HCT116 (cell line): Measurements from ENCODE around the gene TNPO2. TPM values are rescaled to one million over a fixed set of nuclear protein-coding genes. Genes with fewer than 3 reads are reported as not detected.
A peak's percentile ranks its signal among the peaks of the same experiment; 100 is the strongest.

Source experiments
- ATAC-seq: fragments of 200-7000 bp; cut with Tn5 transposase; 2 replicates; pipeline ENCODE4 v1.9.1; 2020; ENCODE audit warnings: mild to moderate bottlenecking, moderate library complexity
- BruUV-seq: library from RNA; stranded (reverse); fragments of 400-500 nt; replicated peaks from 2 replicates; lab custom pipeline; 2021; lab: Mats Ljungman, UMichigan
- CTCF ChIA-PET: fragments of 300-600 bp; sonication (Branson Sonifier 250); formaldehyde crosslinking; loops from one replicate; lab custom pipeline; 2021; ENCODE audit warnings: antibody characterized with exemption; lab: Charles Lee
- POLR2A ChIA-PET: fragments of 300-600, 350-600 bp; sonication (Branson Sonifier 250); formaldehyde crosslinking; loops from one replicate; lab custom pipeline; 2021; ENCODE audit warnings: antibody characterized with exemption; lab: Charles Lee
- RAD21 ChIA-PET, 2 experiments: fragments of 300-600 bp; sonication (Branson Sonifier 250); formaldehyde crosslinking; loops; one replicate each; lab custom pipeline; 2023; ENCODE audit warnings: low total read pairs in 2 of 2; ENCODE audit not compliant: uncharacterized antibody in 2 of 2, unreplicated experiment in 2 of 2, low non-redundant PET in 1 of 2; lab: Charles Lee
- DNase-seq: peaks from one replicate; pipeline ENCODE4 v3.0.0-alpha.2; 2010; ENCODE audit warnings: low read depth, low spot score
- H2AFZ ChIP-seq: fragments of 200-600 bp; shearing (Covaris generic), sonication (generic); 2 replicates; pipeline ENCODE4 v1.6.1; 2017; ENCODE audit warnings: low read depth, mixed run types, mixed read lengths, antibody characterized with exemption, low read length; ENCODE audit not compliant: poor library complexity, severe bottlenecking
- H3K27ac ChIP-seq: 2 replicates; pipeline ENCODE4 v1.5.1; 2012; ENCODE audit warnings: low read depth, low read length
- H3K27me3 ChIP-seq: fragments of 200-600 bp; sonication (generic); 2 replicates; pipeline ENCODE4 v1.6.1; 2016; ENCODE audit warnings: mixed run types, low read length, mixed read lengths; ENCODE audit not compliant: insufficient read depth
- H3K36me3 ChIP-seq, 2 experiments: fragments of 200-500 bp in 1 of 2; fragments of 200-600 bp in 1 of 2; sonication (Bioruptor generic) in 1 of 2; sonication (generic) in 1 of 2; 2 replicates each; pipeline versions ENCODE4 v1.5.1 to v1.6.1; 2014 to 2016; ENCODE audit warnings: low read length in 2 of 2, inconsistent platforms in 1 of 2, mixed read lengths in 1 of 2, mixed run types in 1 of 2; ENCODE audit not compliant: insufficient read depth in 2 of 2, control insufficient read depth in 1 of 2
- H3K4me1 ChIP-seq, 2 experiments: fragments of 200-600 bp in 1 of 2; sonication (generic) in 1 of 2; 2 replicates each; pipeline versions ENCODE4 v1.5.1 to v1.6.1; 2012 to 2017; ENCODE audit warnings: low read length in 2 of 2, inconsistent platforms in 1 of 2, mild to moderate bottlenecking in 1 of 2, mixed read lengths in 1 of 2, mixed run types in 1 of 2, moderate library complexity in 1 of 2; ENCODE audit not compliant: insufficient read depth in 2 of 2, control insufficient read depth in 1 of 2
- H3K4me2 ChIP-seq: fragments of 200-600 bp; sonication (generic); 2 replicates; pipeline ENCODE4 v1.6.1; 2017; ENCODE audit warnings: mixed run types, low read length, mixed read lengths
- H3K4me3 ChIP-seq, 2 experiments: fragments of 200-600 bp in 1 of 2; sonication (generic) in 1 of 2; replicated peaks in 1 of 2; 2 replicates each; pipeline ENCODE4 v1.5.1; 2011 to 2016; ENCODE audit warnings: low read length in 2 of 2, control low read depth in 1 of 2, low read depth in 1 of 2, mild to moderate bottlenecking in 1 of 2, mixed read lengths in 1 of 2, mixed run types in 1 of 2
- H3K79me2 ChIP-seq: fragments of 200-600 bp; sonication (generic); 2 replicates; pipeline ENCODE4 v1.6.1; 2017; ENCODE audit warnings: mild to moderate bottlenecking, mixed run types, low read length, moderate library complexity, mixed read lengths; ENCODE audit not compliant: insufficient read depth
- H3K9ac ChIP-seq: fragments of 200-600 bp; sonication (generic); 2 replicates; pipeline ENCODE4 v1.6.1; 2016; ENCODE audit warnings: low read length, mixed read lengths
- H3K9me2 ChIP-seq: fragments of 200-600 bp; sonication (generic), shearing (Covaris generic); 2 replicates; pipeline ENCODE4 v1.6.1; 2017; ENCODE audit warnings: mixed run types, mild to moderate bottlenecking, moderate library complexity; ENCODE audit not compliant: insufficient read depth
- H3K9me3 ChIP-seq, 2 experiments: fragments of 200-500 bp in 1 of 2; fragments of 200-600 bp in 1 of 2; sonication (Bioruptor generic) in 1 of 2; sonication (generic) in 1 of 2; 2 replicates each; pipeline ENCODE4 v1.6.1; 2014 to 2017; ENCODE audit warnings: low read length in 2 of 2, mixed read lengths in 2 of 2, inconsistent platforms in 1 of 2, low read depth in 1 of 2, mild to moderate bottlenecking in 1 of 2, mixed run types in 1 of 2, moderate library complexity in 1 of 2; ENCODE audit not compliant: control insufficient read depth in 1 of 2, insufficient read depth in 1 of 2
- H4K20me1 ChIP-seq: fragments of 200-600 bp; sonication (generic), shearing (Covaris generic); 2 replicates; pipeline ENCODE4 v1.6.1; 2017; ENCODE audit warnings: mixed run types, mild to moderate bottlenecking, moderate library complexity; ENCODE audit not compliant: insufficient read depth
- EGR1 ChIP-seq: IDR thresholded peaks from 2 replicates; pipeline ENCODE4 v1.6.1; 2012; ENCODE audit warnings: low read depth
- EZH2 ChIP-seq: fragments of 200-600 bp; sonication (generic); IDR thresholded peaks from 2 replicates; pipeline ENCODE4 v1.6.1; 2017; ENCODE audit warnings: antibody characterized with exemption, mixed run types
- JUND ChIP-seq: IDR thresholded peaks from 2 replicates; pipeline ENCODE4 v1.6.1; 2012
- SP1 ChIP-seq: IDR thresholded peaks from 2 replicates; pipeline ENCODE4 v1.6.1; 2012; ENCODE audit warnings: low read depth
- SRF ChIP-seq: IDR thresholded peaks from 2 replicates; pipeline ENCODE4 v1.6.1; 2012; ENCODE audit warnings: low read depth
- YY1 ChIP-seq: IDR thresholded peaks from 2 replicates; pipeline ENCODE4 v1.6.1; 2011; ENCODE audit warnings: low read length, low read depth, moderate library complexity, mild to moderate bottlenecking; ENCODE audit not compliant: insufficient replicate concordance; ENCODE audit errors: extremely low read depth
- intact Hi-C: fragments of 100-400 bp; cut with micrococcal nuclease; formaldehyde crosslinking; loops from 2 replicates; pipeline ENCODE4 v1.10.0; 2022
- total RNA-seq: library from RNA; stranded (reverse); gene quantifications from one replicate; pipeline ENCODE4 v1.2.1, GENCODE V29; 2021; ENCODE audit not compliant: unreplicated experiment
- TF ChIP-seq, protein P1 (sequence below): IDR thresholded peaks from 2 replicates; pipeline ENCODE4 v1.6.1; 2011; ENCODE audit warnings: mild to moderate bottlenecking, low read length, moderate library complexity; ENCODE audit not compliant: insufficient replicate concordance; ENCODE audit errors: extremely low read depth

TNPO2 gene
- total RNA-seq, 1 experiment from 2014 or later = 81.8 TPM

DNA sequence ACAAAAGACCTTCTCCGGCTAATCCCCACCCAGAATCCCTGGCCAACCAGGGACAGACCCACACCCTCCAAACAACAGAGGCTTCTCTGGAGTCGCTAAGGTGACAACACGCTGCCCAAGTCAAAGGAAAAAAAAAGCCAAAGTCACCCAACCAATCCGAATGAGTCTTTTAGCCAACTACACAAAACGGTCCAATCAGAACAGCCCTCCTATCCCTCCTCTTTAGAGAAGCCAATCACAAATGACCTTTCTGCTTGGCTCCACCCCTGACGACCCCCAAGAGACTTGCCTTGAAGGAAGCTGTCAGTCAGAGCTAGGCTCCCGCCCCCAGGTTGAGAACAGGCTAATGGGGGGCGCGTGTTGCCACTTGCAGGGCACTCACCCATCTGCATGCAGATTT, 20.7 kb downstream of the TNPO2 start:
- DNase-seq (peak; percentile 57), ATAC-seq (peak; percentile 79)
- ChIA-PET CTCF (no interaction called here), RAD21 (no interaction called here), POLR2A (no interaction called here)
- Histone ChIP-seq H3K27ac (no peak overlapping the region), H3K9ac (no peak overlapping the region), H3K4me2 (no peak overlapping the region), H4K20me1 (no peaks in the 10 kb centered on the region), H3K79me2 (peaks cover 3% of the 10 kb centered on the region; the same call in 1 of the 2 replicates), H3K4me1 (no peaks in the 10 kb centered on the region), H3K4me3 (no peak overlapping the region), H3K9me2 (no peaks in the 10 kb centered on the region), H3K36me3 (peaks cover 55 to 66% of the 10 kb centered on the region in 2 experiments), H2AFZ (no peak overlapping the region), H3K27me3 (no peaks in the 10 kb centered on the region), H3K9me3 (no peaks in the 10 kb centered on the region)
- TF ChIP-seq SP1 = peak; percentile 65
- no peak for TF ChIP-seq JUND
- no TSS peak for BruUV-seq
- intact Hi-C loops = no loop called here

DNA sequence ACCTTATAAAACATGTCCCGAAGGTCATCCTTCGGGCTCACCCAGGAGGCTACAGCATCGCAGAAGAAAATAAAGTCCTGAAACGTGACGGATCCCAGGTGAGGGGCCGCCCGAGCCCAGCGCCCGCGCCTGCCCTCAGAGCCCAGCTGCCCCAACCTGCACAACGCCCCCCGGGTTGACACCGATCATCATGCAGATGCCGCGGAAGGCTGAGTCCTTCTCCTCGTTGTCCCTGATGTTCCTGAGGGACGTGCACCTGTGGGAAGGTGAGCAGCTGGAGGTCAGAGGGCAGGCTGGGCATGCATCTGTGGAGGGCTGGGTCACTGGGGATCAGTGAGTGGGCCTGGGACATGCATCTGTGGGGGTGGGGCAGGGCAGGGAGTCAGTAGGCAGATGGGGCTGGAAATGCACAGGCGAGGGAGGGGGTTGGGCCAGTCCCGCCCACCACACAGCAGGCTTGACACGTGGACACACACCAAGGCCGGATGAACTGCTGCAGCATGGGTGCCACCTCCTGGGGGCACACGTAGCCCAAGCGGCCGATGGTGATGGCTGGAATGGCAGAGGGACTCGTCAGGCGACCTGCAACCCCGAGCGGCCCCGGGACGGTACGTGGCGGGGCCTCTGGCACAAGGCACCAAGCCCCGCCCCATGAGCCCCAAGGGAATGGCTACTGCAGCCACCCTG, 22.0 kb downstream of the TNPO2 start:
- DNase-seq (no peak), ATAC-seq (no peak)
- no peak for TF ChIP-seq YY1
- no peak for TF ChIP-seq SRF
- TF ChIP-seq EGR1 = no peak
- TF ChIP-seq EZH2 = no peak
- TF ChIP-seq SP1 = no peak
- TF ChIP-seq, protein P1, sequence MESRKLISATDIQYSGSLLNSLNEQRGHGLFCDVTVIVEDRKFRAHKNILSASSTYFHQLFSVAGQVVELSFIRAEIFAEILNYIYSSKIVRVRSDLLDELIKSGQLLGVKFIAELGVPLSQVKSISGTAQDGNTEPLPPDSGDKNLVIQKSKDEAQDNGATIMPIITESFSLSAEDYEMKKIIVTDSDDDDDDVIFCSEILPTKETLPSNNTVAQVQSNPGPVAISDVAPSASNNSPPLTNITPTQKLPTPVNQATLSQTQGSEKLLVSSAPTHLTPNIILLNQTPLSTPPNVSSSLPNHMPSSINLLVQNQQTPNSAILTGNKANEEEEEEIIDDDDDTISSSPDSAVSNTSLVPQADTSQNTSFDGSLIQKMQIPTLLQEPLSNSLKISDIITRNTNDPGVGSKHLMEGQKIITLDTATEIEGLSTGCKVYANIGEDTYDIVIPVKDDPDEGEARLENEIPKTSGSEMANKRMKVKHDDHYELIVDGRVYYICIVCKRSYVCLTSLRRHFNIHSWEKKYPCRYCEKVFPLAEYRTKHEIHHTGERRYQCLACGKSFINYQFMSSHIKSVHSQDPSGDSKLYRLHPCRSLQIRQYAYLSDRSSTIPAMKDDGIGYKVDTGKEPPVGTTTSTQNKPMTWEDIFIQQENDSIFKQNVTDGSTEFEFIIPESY = no peak
- Histone ChIP-seq H3K9ac (no peak overlapping the region), H3K4me2 (no peak overlapping the region), H3K27ac (no peak overlapping the region), H3K9me3 (no peaks in the 10 kb centered on the region), H3K36me3 (peaks cover 51 to 63% of the 10 kb centered on the region in 2 experiments), H3K4me3 (no peak overlapping the region), H2AFZ (no peak overlapping the region), H3K79me2 (peaks cover 3% of the 10 kb centered on the region; the same call in 1 of the 2 replicates), H3K9me2 (no peaks in the 10 kb centered on the region), H4K20me1 (no peaks in the 10 kb centered on the region), H3K4me1 (peaks cover 3 to 7% of the 10 kb centered on the region in 2 experiments; a peak in 2 of 4 replicates), H3K27me3 (no peaks in the 10 kb centered on the region)
- ChIA-PET RAD21 (no interaction called here), CTCF (no interaction called here), POLR2A (no interaction called here)
- BruUV-seq = no TSS peak
- intact Hi-C loops = no loop called here
